Dermis blood vessel endothelial cell (primary cell): ENCODE results near the gene SLC22A15. TPM values are rescaled to one million over a fixed set of nuclear protein-coding genes. Genes with fewer than 3 reads are reported as not detected.
"Not testable (repeated sequence)": the region's sequence is repeated elsewhere in the genome, so short reads cannot be mapped to it uniquely, and the experiment has no call there.

Experiments used
- DNase-seq: peaks from one replicate; pipeline ENCODE4 v3.0.0; 2010
- total RNA-seq: library from RNA; depleted of rRNA; stranded (reverse); fragments of >200 nt; gene quantifications from 2 replicates; pipeline ENCODE4 v1.2.3, GENCODE V29; 2014

SLC22A15 gene
- total RNA-seq, 1 donor from 2014 or later = 0.17 TPM

GRCh38 chr1:116033322-116033721 is 57.0 kb downstream of the SLC22A15 start:
- no peak for DNase-seq

GRCh38 chr1:116036255-116036654 is 59.9 kb downstream of the SLC22A15 start:
- no peak for DNase-seq

- no peak for DNase-seq
Measured at GRCh38 chr1:116038679-116039078, 62.4 kb downstream of the SLC22A15 start.

- no peak for DNase-seq
Measured at GRCh38 chr1:116044071-116044470, 67.8 kb downstream of the SLC22A15 start.

- not testable (repeated sequence) for DNase-seq
Measured at GRCh38 chr1:116046933-116047332, 70.6 kb downstream of the SLC22A15 start.

- DNase-seq = not testable (repeated sequence)
Measured at GRCh38 chr1:116051896-116052295, 75.6 kb downstream of the SLC22A15 start.

- DNase-seq = no peak
Measured at GRCh38 chr1:116062201-116062600, 85.9 kb downstream of the SLC22A15 start.

GRCh38 chr1:116064616-116065015 is 88.3 kb downstream of the SLC22A15 start:
- DNase-seq = no peak

- DNase-seq = no peak
Measured at GRCh38 chr1:116066868-116067565, 90.7 kb downstream of the SLC22A15 start.

GRCh38 chr1:116067566-116067890 is 91.2 kb downstream of the SLC22A15 start:
- no peak for DNase-seq

GRCh38 chr1:116075575-116075974 is 99.3 kb downstream of the SLC22A15 start:
- DNase-seq = no peak

- DNase-seq = no peak
Measured at GRCh38 chr1:116075990-116076389, 99.7 kb downstream of the SLC22A15 start.

- no peak for DNase-seq
Measured at GRCh38 chr1:116076831-116077230, 100.5 kb downstream of the SLC22A15 start.

- no peak for DNase-seq
Measured at GRCh38 chr1:116078699-116079223, 102.4 kb downstream of the SLC22A15 start.

GRCh38 chr1:116087628-116088027 is 111.3 kb downstream of the SLC22A15 start:
- DNase-seq = no peak

- no peak for DNase-seq
Measured at GRCh38 chr1:116089870-116090269, 113.6 kb downstream of the SLC22A15 start.

- no peak for DNase-seq
Measured at GRCh38 chr1:116091083-116091482, 114.8 kb downstream of the SLC22A15 start.

GRCh38 chr1:116092752-116093489 is 116.6 kb downstream of the SLC22A15 start:
- no peak for DNase-seq

GRCh38 chr1:116095027-116095426 is 118.7 kb downstream of the SLC22A15 start:
- DNase-seq = no peak

- no peak for DNase-seq
Measured at GRCh38 chr1:116096013-116096618, 119.8 kb downstream of the SLC22A15 start.

GRCh38 chr1:116097626-116098025 is 121.3 kb downstream of the SLC22A15 start:
- no peak for DNase-seq

GRCh38 chr1:116099379-116099778 is 123.1 kb downstream of the SLC22A15 start:
- no peak for DNase-seq

- DNase-seq = no peak
Measured at GRCh38 chr1:116099919-116100318, 123.6 kb downstream of the SLC22A15 start.

- no peak for DNase-seq
Measured at GRCh38 chr1:116104667-116105066, 128.4 kb downstream of the SLC22A15 start.
